NCI-H1417 (cell line): ENCODE data around the gene PLA2G1B.

Experiments
- DNase-seq, 3 experiments: peaks; one replicate each; lab custom pipeline; 2025; lab: John Stamatoyannopoulos, UW

PLA2G1B gene

DNA sequence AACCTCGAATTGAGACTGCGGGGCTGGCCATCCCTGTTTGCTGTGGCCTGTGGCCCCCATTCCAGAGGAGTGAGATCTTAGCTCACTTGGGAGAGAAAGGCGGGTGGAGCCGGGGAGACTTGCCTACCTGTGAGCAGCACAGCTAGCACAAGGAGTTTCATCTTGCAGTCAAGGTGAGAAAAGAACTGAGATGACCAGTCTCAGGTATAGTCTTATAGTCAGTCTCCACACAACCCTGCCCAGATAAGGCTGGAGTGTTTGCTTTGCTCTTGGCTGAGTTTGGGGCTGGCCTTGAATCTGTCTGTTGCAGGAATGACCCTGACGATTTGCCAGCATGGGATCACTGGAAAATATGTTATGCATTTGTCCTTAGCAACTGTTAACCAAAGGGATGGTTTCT lies at the start of gene PLA2G1B:
Gene PLA2G1B (minus strand): TSS at position 187 of the 400 bp plus-strand sequence. CDS start 26 bp downstream, at position 161.
- no peak for DNase-seq

GRCh38 chr12:120376934-120377572 lies 49.5 kb upstream of the PLA2G1B start:
- peak in 1 of 3 experiments; percentile 38 for DNase-seq

- no peak for DNase-seq
Measured at GRCh38 chr12:120376416-120376815, 48.8 kb upstream of the PLA2G1B start.

GRCh38 chr12:120376009-120376408 lies 48.4 kb upstream of the PLA2G1B start:
- DNase-seq, result no peak

- no peak for DNase-seq
Measured at GRCh38 chr12:120373683-120374082, 46.1 kb upstream of the PLA2G1B start.

GRCh38 chr12:120370343-120371243 lies 43.0 kb upstream of the PLA2G1B start:
- DNase-seq, result no peak

DNA sequence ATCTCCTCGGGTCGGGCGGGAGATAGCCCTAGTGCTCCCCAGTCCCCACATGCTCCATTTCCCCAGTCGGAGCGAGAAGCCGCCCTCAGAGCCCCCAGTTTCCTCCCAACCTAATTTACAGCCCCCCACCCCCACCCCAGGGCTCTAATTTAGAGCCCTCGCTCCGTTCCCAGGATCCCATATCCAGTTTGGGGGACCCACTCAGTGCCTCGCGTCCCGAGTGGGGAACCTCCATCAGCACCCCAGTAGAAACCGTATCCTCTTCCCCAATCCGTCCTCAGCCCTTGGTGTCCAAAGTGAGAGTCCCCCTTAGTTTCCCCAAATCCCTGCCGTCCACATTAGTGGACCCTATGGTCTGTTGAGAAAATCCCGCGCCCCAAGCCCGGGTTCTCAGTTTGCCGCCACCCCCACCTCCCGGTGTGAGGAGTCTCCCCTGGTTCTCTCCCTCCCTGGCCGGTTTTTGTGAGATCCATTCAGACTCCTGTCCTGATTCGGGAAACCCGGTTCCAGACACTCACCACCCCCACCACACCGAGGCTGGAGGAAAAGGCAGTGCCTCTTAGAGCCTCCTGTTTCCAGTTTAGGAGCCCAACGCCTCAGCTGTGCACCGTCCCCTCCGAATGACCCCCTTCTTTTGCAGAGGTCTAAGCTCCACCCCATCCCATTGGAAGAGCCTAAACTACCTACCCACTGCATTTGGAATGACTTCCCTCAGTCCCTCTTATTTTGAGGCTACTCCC lies 42.2 kb upstream of the PLA2G1B start:
- no peak for DNase-seq

GRCh38 chr12:120368789-120369602 lies 41.4 kb upstream of the PLA2G1B start, which contains the start of gene MSI1:
Gene MSI1, minus strand, starts transcription at chr12:120369164. Its CDS starts 73 bp downstream, at chr12:120369091.
- peak in 2 of 3 experiments; percentile 57 to 65 for DNase-seq

GRCh38 chr12:120367924-120368788 lies 40.6 kb upstream of the PLA2G1B start:
- peak in 2 of 3 experiments; percentile 63 to 65 for DNase-seq

- peak in 1 of 3 experiments; percentile 28 for DNase-seq
Measured at GRCh38 chr12:120367233-120367923, 39.8 kb upstream of the PLA2G1B start.

DNA sequence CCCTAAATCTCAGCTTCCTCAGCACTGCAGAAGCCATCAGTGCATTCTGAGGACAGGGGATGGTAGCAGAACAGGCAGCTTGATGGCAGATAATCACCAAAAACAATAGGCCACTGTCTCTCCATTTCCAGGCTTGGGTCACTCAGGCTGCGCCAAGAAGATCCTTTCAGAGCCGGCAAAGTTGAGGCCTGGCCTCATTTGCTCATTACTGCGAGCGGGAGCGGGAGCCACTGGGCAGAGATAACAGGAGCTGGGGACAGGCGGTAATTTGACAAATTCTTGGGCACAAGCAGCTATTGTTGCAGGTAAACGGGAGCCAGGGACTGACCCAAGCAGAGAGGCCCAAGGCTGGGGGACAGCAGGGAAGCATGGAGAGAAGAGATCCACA lies 39.3 kb upstream of the PLA2G1B start:
- no peak for DNase-seq

DNA sequence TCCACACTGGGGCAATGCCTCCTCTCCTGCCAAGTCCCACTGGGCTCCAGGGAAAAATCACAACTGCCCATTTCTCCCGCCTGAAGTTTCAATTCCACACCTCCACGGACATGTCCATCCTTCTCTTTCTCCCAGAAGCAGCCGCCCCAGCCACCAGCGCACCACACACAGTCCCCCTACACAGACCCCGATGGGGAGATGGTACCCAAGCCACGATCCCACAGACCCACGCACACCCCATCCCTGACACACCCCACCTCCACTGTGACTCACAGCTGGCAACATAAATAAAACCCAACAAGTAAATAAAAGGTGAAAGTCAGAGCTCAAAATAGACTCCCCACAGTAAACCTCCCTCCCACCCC lies 38.7 kb upstream of the PLA2G1B start:
- no peak for DNase-seq

GRCh38 chr12:120365675-120366340 lies 38.2 kb upstream of the PLA2G1B start:
- DNase-seq, result no peak

DNA sequence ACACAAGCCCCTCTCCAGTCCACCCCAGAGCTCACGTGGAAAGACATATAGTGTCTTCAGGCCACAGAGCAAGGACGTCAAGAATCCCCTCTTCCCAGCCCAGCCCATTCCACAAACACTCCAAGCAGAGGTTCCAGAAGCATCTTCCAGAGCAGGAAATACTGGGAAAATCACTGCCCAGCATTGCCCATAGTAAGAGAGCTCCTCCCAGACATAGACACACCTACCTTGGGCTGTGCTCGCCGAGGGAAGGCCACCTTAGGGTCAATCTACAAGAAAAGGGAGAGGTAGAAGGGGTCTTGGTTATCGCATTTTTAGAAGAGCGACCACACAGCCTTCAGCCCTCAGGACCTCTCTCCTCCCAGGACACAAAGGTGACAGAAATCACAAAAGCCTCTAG lies 36.9 kb upstream of the PLA2G1B start:
- no peak for DNase-seq

DNA sequence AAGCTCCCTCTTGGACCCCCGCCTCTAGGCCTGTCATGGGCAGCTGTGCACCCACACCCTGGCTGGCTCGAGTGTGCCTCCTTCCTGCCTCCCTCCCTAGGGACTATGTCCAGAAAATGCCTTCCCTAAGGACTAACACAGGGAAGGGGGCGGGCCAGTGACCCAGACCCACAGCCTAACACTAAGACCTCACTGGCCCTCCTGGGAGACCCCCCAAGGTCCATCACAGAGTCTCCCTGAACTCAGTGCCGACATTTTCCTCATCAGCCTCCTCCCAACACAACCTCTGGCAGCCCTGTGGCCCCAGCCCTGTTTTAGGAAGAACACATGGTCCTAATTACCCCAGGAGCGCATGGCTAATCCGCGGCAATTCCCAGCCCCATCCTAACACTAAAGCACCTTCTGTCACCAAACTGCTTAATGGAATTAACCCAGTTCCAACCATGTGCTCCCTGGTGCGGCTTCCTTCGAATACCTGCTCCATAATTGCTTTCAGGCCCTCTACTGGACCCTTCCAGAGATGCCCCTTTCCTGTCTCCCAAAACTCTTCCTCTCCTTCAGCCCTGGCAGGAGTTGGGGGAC lies 35.8 kb upstream of the PLA2G1B start:
- no peak for DNase-seq

DNA sequence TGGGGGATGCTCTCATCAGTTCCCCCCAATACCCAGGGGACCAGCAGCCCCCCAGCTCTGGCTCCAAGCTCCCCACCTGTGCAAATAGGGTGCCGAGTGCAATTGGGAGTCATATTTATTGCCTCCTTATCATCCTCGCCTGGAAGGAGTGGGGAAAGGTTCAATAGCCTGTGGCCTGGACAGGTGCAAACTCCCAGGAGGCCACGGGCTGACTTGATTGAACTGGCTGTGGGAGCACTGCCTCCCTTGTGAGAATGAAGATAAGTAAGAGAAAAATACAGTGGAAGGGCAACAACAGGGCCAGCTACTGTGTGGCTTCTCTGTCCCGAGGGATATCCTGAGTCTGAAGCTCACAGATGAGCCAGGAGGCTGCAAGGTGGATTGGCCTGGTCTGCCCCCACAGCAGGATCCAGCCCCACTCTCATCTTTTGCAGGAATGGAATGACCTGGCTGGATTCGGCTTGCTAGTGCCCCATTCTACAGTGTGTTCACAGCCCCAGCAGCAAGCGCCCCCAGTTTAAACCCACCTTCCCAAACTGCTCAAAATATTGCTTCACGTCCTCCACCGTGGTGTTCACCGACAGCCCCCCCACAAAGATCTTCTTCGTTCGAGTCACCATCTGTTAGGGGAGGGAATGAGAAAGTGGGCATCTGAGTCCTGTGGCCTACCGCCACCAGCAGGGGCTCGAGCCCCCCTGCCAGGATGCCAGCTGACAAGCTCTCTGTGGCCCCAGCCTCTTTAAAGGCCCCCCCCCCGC lies 35.1 kb upstream of the PLA2G1B start:
- peak; percentile 47 to 59 (median 58) for DNase-seq

- peak; percentile 98 to 99 (median 98) for DNase-seq
Measured at GRCh38 chr12:120361506-120362208, 34.1 kb upstream of the PLA2G1B start.

- no peak for DNase-seq
Measured at GRCh38 chr12:120359128-120359527, 31.5 kb upstream of the PLA2G1B start.
